GM21367 (cell line): ENCODE results near the gene KLHL14.

Experiments
- ATAC-seq: cut with Tn5 transposase; IDR thresholded peaks from one replicate; pipeline ENCODE4 v1.9.1; 2021; ENCODE audit not compliant: unreplicated experiment

KLHL14 gene

DNA sequence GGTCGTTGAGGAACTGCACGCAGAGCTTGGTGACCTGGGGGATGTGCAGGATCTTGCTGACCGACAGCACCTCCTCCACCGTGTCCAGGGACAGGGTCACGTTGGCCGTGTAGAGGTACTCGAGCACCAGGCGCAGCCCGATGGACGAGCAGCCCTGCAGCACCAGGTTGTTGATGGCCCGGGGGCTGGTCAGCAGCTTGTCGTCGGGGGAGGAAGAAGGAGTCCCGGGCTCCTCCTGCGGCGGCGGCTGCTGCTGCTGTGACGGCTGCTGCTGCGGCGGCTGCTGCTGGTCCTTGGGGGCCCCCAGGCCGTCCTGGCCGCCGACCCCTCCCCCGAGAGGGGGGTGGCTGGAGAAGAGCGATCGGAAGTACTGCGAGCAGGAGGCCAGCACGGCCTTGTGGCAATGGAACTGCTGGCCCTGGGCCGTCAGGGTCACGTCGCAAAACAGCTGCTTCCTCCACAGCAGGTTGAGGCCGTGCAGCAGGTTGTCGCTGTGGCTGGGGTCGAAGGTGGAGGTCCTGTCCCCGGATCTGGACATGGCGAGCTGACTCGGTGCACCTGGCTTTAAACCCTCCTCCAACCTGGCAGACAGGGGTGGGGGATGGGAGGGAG, 2.7 kb downstream of the KLHL14 start:
- no peak for ATAC-seq

DNA sequence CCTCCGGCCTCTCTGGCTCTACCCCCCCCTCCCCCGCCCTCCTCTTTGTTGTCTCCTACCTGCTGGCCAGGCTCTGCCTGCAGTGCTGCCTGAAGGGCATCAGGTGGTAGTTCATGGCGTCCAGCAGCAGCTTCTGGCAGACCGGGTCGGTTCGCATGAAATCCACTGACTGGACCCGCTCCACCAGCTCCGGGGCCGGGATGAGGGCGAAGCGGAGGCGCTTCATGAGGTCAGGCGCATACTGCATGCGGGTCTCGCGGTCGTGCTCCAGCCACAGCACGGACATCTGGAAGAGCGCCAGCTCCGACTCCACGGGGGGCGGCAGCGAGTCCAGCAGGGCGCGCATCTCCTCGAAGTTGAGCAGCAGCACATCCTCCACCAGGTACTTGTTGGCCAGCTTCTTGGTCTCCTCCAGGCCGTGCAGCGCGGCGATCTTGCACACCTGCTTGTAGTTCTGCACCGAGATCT, 3.2 kb downstream of the KLHL14 start:
- no peak for ATAC-seq

DNA sequence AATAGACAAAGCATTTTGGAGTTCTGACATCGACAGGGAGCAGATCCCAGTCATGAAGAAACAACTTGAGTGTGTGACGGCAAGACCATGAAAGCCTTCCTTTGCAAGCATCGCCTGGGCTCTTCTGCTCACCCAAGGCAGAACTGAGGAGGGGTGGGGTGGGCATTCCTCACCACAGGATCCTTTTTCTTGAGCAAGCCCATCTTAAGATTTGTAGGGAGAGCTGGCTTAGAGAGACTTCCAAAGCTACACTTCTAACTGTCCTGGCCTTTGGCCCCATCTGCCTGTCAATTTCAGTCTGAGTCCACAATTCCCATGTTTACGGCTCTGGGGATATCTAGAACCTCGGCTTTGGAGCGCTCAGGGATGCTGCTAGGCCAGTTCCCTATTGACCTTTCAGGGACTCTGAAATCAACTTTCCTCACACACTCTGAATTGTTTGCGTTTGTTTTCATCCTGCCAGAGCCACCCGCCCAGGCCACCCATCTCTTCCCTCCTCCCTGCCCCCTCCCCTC, 3.7 kb downstream of the KLHL14 start:
- ATAC-seq: no peak

DNA sequence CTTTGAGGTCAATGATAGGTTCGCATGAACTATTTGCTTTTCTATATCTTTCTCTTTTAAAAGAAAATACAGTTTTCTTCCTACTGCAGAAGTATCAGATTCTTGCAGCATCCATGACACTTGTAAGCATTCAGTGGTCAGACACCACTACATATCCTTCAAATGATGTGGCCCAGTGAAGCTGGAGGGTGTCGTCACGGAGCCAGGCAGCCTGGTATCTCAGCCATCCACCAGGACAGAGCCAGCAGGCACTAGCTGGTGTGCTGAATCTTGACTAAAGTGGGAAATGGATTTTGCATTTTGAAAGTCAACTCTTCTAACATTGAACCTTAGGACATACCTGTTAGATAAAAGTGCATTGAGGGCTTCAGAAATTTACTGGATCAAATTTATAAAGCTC, 5.4 kb downstream of the KLHL14 start:
- ATAC-seq: no peak

DNA sequence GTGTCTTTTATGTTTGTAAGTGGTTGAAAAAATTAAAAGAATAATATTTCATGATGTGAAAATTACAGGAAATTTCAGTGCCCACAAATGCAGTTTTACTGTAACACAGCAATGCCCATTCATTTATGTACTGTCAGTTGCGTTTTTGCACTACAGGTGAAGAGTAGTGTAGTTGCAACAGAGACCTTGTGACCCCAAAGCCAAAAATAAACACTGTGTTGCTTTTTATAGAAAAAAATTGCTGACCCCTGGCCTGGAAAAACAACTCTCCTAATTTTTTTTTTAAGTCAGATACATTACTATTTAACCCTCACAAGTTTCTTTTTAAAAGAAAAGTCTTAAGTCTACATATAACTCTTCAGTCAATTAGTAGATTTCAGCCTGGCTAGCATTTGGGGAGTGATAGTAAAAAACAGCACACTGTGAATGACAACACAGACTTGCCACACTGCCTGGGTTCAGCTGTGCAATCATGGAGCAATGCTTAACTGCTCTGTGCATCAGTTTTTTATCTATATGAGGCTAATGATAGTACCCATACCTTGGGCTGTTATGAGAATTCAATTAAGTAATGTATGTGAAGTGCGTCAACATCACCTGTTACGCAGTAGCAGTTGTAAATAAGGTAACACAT, 8.1 kb downstream of the KLHL14 start:
- ATAC-seq: no peak

DNA sequence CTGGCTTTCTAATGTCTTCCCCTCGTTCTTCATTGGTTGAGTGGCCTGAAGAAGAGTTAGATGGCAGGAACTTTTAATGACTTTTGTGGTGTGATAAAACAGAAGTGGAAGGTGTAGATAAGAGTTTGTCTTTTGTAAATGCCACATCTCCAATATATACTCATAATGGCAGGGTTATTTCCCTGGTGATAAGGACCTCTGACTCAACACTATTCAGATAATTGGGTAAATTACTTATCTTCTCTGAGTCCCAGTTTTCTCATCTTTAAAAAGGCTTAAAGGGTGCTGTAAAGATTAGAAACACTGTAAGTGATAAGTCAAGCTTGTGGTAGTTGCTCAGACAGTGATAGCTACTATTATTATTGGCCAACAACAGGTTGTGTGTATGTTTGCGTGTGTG, 9.5 kb downstream of the KLHL14 start:
- no peak for ATAC-seq

DNA sequence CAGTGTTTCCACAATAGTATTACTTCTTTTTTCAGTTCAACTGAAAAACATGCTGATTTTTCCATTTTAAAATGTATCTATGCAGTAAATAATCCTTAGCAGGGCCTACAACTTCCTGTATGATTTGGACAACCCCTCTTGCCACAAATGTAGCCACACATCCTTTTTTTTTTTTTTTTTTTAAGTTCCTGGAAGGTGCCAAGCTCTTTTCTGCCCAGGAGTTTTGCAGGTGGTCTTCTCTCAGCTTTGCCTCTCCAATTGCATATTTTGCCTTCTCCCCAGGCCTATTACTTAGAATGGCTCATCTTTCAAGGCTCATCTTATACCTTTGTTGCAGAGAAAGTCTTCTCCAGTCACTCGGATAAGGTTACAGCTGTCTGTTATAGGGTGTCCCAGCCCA, 11.6 kb downstream of the KLHL14 start:
- ATAC-seq: no peak

DNA sequence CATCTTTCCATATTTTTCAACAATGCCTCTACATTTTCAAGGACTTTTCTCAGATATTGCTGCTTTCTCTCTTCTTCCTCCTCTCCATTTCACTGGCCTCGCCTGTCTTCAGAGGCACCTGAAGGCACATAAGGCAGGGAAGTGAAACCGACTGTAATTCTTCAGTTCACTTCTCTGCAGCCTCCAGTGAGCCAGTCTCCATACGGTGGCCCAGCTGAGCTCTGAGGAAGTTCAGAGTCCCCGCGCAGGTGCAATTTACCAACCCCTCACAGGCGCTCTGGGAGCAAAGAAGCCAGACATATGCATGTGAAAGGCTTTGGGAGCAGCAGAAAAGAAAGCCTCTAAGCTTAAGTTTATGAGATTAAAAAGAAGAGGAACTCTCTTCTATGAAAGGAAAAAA, 12.4 kb downstream of the KLHL14 start:
- peak; percentile 100 for ATAC-seq

DNA sequence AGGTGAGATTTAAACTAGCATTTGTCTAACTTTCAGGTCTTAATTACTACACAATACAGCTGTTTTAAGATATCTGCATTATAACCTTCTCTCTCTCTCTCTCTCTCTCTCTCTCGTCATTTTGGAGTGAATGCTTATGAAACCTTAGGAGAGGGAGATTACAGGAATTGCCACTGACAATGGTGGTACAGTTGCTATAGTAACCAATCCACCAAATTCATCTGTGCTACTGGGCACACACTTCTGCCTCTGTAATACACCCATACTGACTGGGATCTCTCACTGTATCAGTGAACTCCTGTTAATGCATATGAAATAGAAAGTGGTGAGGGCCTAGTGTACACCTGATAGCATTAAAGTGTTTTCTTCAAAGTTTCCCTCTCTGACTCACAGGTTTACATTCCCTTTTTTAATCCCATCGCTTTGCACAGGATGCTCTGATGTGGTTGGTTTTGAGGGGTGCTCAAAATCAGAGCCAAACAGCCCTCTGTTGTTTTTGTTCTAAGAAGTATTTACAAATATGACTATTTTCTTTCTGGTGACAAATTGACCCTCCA, 13.1 kb downstream of the KLHL14 start:
- ATAC-seq: no peak

DNA sequence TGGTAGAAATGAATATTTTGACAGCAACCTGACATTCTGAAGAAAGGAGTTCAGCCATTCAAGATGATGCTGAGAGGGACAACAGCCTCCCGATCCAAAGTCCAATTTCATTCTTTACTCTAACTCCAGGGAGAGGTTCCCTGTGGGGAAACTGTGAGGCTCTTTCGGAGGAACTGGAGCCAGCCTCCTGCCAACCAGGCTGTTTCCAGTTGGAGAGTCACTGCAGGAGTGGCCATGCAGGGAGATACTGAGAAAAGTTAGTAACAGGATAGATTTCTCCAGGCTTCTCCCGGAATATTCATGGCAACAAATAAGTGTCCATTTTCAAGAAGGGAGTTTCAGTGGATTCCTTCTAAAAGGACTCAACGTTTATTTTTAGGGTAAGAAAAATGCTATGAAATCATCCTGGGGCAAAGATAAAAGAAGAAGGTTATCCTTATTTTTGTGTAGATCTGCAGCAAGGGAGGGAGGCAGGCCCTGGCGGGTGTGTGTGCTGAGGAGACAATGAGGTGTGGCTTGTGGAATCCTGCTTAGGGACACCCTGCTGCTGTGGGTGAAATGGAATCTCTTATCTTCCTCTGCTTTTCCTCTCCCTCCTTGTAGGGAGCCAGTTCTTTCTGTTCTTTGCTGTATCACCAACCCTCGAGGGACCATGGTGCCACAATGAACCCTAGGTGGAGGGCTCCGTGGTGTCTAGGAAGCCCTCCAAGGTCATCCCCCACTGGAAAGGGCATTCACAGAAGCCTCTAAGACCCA, 18.1 kb downstream of the KLHL14 start:
- no peak for ATAC-seq

DNA sequence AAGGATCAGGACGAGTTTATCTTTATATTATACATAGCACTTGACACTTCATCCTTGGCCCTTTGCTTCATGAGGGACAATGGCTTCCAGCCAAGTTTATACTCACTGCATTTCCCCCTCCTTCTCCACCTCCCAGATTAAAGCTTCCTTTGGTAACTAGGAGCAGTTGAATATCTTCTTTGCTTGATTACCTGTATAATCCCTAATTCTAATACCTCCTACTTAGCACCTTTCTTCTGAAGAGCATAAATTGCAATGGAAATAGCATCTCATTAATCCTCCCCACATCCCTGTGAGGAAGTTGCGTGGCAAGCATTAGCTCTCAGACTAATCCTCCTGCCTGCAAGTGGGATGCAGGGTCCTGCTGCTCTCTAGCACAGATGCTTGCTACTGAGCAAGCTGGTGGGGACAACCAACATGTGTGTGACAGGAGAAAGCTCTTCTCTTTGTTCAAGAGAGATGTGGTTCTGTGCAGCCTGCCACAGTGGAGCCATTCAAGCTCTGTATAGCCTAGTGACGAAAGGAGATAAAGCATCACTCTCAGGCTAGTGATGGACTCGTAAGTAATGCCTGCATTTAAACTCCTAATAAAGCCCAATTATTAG, 19.1 kb downstream of the KLHL14 start:
- ATAC-seq: no peak

DNA sequence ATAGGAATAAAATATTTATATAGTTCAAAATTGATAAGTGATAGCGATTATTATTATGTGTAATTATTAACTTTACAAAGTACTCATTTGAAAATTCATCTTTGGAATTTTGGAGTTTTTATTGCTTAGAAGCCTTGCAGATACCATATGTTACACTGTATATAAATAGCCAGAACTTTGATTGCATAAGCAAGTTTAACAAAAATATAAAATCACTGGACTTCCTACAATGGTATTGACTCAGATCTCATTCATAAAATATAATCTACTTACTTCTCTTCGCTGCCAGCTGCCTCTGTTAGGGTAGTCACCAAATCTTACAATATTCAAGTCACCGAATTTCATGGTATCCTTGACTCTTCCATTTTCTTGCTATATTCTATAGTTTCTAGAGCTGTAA, 22.5 kb downstream of the KLHL14 start:
- ATAC-seq: no peak

DNA sequence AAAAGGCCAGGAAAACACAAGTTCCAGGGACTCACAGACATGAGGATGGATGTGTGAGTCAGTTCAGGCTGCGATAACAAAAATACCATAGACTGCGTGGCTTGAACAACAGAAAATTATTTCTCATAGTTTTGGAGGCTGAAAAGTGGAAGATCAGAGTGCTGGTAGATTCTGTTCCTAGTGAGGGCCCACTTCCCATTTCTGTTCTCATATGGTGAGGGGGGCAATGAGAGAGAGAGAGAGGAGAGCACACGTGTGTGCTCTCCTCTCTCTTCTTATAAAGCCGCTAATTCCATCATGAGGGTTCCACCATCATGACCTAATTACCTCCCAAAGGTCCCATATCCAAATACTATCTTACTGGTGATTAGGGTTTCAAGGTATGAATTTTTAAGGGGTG, 23.0 kb downstream of the KLHL14 start:
- no peak for ATAC-seq

DNA sequence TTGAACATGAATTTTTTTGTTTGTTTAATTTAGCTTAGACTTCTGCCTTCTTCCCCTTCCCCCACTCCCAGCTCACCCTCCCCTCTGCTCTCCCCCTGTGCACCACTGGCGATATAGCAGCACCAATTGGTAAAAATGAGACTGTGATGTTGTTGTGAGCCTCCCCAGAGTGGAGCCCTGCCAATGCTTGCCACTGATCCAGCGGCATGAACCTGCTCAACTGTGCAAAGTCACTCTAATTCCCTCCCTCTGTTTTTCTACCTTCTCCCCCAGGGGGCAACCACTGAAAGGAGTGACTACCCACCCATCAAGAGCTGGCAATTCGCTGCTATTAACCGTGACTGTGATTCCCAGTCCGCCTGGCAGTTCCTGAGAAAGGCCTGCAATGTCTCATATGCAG, 30.2 kb downstream of the KLHL14 start:
- no peak for ATAC-seq

DNA sequence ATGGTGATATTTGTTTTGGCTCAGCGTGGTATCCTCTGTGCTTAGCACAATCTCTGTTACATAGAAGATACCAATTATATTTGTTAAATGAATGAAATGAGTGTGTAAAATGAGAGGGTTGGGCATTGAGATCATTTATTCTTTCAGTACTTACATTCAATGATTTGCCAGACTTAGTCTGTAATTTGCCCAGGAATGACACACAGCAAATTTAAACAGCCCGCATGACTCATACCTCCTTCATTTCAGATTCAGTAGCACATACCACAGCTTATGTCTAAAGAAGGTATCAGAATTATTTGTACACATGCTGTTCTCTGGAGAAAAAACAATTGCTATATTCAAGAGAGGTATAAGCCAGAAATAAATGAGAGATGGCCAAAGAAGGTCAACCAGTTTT, 37.0 kb downstream of the KLHL14 start:
- ATAC-seq: no peak

DNA sequence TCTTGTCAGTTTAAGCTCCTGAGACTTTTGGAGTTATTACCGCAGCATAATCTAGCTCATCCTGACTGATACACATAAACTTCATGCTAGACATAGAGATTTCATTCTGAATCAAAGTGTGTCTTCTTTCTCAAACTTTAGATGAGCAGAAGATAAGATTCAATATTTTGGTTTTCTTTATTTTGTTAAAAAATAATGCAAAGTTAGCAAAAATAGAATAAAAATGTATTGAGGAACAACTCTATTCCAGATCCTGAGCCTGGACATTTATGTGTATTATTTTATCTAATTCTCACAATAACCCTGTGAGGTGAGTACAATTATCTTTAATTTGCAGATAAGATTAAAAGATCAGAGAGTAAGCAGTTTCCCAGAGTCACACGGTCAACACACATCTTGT, 38.4 kb downstream of the KLHL14 start:
- ATAC-seq: no peak

DNA sequence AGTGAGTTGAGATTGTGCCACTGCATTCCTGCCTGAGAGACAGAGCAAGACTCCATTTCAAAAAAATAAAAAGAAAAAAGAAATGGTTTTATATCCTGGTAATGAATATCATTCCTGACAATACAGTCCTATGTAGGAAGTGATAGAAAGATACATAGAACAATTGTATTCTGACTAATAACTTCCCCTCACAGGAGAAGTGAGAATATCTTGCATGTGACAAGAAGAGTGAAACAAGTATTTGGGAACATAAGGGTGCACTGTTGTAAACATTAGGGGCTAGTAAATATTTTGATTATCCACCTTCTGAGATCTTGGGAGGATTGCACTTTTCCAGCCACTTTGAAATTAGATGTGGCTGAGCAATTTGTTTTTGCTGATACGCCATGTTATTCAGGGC, 40.7 kb downstream of the KLHL14 start:
- no peak for ATAC-seq

DNA sequence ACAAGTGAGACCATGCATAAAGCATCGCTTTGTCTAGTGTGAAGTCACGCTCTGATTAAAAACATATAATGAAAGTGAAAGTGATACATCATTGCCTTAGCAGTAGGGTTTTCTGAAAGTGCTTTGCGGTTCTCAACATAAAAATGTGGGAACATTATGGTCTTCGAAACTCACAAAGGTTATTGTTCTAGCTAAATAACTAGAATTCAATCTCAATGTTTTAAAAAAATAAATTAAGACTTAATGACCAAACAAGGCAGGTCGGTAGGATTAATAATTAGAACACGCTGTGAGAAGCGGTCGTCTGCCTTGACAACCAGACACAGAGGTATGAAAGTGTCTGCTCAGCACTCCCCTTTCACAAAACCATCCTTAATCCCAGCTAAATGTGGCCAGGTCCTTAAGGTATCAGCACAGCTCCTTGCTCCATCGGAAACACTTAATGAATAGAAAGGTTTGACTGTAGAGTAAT, 42.2 kb downstream of the KLHL14 start:
- ATAC-seq: peak; percentile 100

DNA sequence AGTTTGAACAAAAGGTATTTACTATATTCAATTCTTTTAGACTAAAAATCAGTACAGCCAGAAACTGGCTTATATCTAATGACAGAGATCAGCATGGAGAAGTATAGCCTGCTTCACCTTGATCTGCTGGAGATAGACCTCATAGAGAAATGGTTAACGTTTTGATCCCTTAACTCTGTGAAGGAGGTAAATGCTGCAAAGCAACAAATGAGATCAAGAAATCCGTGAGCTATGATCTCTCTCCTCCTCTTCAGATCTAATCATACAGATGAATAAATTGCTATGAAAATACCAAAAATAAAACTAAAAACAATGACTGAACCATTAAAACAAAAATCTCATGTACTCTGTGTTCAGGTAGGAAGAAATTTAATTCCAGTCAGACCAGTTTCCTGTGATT, 42.8 kb downstream of the KLHL14 start:
- no peak for ATAC-seq

DNA sequence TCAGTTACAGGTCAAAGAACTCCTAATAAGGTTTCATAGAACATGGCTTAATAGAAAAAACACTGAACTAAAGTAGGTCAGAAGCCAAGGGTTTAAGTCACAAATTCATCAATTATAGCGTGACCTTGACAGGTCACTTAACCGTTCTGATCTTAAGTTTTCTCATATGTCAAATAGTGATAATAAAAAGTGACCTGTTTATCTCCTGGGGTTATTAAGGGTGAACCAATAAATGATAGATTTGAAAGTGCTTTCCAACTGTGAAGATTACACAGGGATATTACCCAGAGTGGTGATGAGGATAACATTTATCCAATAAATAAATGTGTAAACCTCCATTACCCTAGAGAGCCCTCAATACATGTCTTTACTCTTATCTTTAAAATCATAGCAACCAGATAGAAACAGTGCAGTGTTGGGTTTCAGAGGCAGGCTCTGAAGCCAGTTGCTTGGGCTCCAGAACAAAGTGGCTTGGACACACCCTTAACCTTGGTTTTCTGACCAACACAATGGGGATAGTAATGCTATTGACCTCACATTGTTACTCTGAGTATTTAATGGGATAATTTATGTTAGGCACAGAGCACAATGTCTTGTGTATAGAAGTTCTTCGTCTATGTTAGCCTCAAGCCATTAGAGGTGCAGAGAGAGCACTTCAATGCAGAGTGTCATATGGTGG, 48.6 kb downstream of the KLHL14 start:
- ATAC-seq: no peak

DNA sequence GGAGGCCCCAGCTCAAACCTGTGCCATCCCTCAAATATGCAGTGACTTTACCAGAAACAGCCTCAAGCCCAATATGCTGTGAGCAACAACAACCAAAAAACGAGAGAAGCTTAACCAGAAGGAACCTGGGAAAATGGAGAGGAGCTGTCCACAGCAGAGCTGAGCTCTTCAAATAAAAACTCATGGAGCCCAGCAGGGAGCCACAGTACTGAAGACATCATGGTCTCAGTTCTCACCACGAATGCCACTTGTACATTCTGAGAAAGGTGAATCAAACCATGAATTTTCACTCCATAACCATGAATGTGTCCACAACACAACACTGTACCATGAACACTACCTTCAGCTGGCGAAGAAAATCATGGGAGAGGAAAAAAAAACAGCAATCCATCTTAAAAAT, 50.5 kb downstream of the KLHL14 start:
- ATAC-seq: no peak
